GM12892 (cell line): ENCODE measurements around the gene BCAP29.

ENCODE experiments used
- POLR2A ChIP-seq: IDR thresholded peaks from 2 replicates; pipeline ENCODE4 v1.6.1; 2011; ENCODE audit warnings: low read depth, low read length, control low read depth
- POLR2AphosphoS5 ChIP-seq: IDR thresholded peaks from 2 replicates; pipeline ENCODE4 v1.6.1; 2011; ENCODE audit warnings: low read depth, low read length, control low read depth
- TAF1 ChIP-seq: IDR thresholded peaks from 2 replicates; pipeline ENCODE4 v1.6.1; 2011; ENCODE audit warnings: low read depth, mild to moderate bottlenecking, control low read depth, low read length, borderline replicate concordance

DNA sequence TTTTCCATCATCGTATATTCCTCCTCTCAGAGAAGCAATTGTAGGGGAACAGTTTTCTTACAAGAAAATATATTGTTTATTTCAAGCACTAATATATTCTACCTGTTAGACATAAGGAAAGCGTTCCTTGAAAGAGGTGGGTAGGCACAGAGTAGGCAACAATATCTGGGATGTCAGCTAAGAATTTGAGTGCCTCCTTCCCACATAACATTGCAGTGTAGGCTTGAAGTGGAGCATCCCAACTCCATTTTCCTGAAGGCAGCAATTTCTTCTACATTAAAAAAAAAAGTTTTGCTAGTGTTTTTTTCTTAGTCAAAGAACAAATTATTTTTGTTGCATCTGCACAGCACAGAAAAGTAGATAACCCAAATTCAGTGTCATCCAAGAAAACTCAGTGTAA lies 20.8 kb downstream of the BCAP29 start:
- TF ChIP-seq TAF1 (no peak), POLR2A (no peak), POLR2AphosphoS5 (no peak)
